ENCODE results near the gene LBX1.

GRCh38 chr10:101256387-101256786 is 27.1 kb upstream of the LBX1 start:
- no peak for TF ChIP-seq CTCF (IDR thresholded peaks at IDR 0.05)
- no peak for TF ChIP-seq EZH2 (IDR thresholded peaks at IDR 0.05; ENCODE audit: borderline replicate concordance, insufficient read depth, low read depth, low read length, poor library complexity, severe bottlenecking)
